Measurements from ENCODE around the gene CLIC4.
A peak's percentile ranks its signal among the peaks of the same experiment; 100 is the strongest.

The CLIC4 gene

DNA sequence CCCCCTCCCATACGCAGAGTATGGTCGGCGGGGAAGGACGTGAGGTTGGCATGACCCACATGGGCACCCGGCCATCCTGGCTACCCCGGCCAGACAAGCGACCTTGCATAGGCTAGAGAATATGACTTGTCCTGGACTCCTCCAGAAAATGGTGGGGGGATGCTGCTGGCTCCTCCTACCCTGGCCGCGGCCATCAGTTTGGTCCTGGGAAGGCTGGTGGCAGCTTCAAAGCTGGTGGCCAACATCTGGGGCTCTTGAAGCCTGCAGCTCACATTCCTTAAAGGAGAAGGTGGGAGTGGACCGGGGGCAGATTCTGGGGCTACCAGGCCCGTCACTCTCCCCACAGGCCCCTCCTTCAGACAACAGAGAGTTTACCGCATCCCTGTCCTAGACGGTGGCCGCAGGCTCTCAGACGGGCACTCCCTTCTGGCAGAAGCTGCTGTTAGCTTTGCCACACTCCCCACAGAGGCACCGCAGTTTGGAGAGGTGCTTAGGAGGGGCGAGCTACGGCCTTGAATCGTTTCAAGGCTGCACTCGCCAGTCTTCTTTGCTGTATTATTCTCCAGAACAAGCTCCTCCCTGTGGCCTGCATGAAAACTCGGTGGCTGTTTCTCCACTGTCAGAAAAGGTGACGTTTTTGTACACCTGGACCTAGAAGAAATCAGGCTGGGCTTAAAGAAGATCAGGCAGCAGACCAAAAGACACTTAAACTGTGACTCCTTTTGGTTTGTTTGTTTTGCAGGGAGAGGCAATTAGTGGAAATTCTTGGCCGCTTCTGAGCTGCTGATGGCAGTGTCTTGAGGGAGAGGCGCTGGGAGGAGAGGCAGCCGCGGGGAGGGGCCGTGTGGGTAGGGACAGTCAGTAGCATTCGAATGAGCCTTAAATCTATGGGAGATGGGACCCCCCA, 116.8 kb downstream of the CLIC4 start:
- no peak for DNase-seq

DNA sequence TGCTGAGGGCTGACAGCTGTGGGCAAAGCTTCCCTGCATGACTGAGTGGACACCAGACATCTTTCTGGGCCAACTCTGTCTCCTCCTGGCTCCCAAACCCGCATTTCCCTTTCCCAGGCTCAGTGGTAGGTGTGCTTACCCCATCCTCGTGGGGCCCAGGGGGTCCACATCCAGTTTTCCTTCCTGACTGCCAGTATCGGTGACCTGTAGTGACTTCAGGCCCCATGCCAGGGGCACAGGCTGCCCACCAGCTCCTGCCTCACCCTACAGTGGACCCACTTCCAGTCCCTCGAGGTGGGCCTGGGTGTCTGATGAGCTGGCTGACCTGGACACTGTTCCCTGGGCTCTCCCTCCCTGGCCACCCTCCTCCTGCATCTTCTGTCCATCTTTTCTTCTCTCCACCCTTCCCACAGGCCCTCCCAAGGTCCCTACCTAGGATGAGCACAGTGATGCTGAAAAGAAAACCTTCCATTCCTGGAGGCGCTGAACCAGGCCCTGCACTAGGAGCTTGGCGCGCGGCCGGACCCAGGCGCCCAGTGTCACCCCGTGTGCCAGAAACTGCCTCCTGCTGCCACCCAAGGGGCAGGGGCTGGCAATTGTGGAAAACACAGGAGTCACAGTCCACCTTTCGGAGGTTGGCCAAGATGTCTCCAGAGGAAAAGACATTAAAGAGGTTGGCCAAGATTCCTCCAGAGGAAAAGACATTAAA, 117.7 kb downstream of the CLIC4 start:
- no peak for DNase-seq

DNA sequence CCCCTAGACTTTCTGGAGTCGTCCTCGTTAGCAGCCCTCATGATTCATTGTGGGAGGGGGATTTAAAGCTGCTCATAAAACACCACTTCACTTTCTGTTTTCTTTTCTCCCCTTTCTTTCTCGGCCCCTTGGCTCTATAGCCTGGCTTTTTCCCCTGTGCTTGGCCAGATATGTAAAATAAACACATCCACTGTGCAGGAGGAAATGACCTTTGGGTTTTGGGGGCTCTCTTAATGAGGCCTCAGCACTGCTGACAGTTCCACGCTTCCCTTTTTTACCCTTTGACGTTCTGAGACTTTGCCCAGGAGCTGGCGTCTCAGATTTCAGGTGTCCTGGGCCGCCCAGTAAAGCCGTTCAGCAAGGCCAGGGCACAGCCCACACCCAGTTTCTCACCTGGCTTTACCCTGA, 119.1 kb downstream of the CLIC4 start:
- no peak for DNase-seq

DNA sequence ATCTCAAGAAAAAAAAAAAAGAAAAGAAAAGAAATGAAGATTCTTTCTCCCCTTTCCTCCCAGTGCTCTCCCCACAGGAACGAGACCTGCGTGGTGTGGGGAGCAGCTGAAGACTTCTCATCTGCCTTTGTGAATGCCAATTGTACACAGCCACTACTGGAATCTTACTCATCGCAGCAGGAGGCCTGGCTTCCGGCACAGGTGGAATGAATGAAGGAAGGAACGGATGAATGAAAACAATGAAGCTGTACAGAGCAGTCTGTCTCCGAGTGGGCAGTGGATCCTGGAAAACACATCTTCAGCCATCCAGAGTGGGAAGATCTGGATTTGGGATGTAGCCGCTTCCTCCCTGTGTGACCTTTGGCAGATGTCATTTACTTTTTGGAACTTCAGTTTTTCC, 119.9 kb downstream of the CLIC4 start:
- DNase-seq = no peak

DNA sequence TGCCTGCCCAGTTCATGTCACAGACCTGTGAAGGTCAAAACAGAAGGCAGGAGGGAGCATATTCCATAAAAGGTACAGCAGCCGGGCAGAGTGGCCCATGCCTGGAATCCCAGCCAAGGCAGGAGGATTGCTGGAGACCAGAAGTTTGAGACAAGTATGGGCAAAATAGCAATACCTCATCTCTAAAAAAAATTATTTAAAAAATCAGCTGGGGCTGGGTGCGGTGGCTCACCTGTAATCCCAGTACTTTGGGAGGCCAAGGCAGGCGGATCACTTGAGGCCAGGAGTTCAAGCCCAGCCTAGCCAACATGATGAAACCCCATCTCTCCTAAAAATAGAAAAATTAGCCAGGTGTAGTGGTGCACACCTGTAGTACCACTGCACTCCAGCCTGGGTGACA, 120.3 kb downstream of the CLIC4 start:
- no peak for DNase-seq

DNA sequence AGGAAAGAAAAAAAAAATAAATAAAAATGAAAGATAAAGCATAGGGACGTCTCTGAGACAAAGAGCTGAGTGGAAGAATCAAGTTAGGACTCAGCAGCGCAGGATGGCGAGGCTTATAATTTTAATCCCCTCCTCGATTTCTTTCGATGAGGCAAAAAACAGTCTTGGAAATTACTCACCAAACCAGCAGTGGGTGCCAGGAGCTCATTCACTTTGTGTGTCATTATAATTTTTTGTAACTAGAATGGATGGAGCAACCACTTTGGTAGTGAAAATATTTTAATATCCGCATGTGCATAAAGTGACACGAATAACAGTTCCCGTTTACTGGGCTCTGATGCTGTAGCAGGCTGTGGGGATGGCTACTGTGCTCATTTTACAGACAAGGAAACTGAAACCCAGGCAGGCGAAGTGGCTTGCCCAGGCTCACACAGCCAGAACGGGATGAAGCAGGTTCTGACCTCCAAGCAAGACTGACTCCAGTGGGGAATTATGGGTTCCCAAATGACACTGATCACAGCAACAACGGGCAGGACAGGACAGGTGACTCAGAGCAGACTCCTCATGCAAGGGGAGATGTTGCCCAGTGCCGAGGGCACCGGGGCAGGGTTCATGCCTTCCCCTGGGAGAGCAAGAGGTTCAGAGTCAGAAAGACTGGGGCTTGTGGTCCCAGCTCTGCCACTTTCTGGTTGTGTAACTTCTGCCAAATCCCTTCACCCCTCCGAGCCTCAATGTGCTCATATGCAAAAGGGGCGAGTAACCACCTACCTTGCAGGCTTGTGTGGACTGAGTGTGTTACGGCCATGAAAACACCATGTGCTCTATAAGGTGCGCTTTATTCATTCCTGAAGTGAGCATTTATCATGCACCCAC, 121.2 kb downstream of the CLIC4 start:
- no peak for DNase-seq

DNA sequence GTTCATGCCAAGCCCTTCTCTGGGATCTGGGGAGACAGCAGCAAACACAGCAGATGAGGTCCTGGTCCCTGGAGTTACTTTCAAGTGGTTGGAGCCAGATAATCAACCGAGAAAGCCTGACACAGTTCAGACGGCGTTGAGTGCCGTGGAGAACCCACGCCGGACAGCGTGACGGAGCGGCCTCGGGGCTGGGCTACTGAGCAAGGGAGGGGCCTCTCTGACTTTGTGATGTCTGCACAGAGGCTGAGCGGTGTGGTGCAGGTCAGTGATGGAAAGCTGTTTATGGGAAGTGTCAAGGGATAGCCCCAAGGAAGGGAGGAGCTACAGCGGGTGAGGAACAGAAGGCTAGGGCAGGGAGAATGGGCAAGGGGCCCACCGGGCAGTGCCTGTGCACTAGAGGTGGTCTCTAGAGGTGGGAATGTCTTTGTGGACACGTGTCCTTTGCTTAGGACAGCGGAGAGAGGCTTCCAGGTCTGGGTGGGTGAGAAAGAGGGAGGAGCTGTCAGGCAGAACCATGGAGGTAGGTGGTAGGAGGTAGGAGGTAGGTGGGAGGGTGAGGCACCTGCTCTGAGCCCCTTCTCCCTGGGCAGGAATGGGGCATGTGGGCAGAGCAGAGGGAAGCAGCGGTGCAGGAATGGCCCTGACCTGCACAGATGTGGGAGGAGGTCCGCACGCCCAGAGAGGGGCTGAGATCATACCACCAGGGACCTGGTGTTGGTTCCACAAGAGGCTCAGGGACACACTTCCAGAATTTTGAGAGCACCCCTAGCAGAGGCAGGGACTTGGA, 122.0 kb downstream of the CLIC4 start:
- no peak for DNase-seq

DNA sequence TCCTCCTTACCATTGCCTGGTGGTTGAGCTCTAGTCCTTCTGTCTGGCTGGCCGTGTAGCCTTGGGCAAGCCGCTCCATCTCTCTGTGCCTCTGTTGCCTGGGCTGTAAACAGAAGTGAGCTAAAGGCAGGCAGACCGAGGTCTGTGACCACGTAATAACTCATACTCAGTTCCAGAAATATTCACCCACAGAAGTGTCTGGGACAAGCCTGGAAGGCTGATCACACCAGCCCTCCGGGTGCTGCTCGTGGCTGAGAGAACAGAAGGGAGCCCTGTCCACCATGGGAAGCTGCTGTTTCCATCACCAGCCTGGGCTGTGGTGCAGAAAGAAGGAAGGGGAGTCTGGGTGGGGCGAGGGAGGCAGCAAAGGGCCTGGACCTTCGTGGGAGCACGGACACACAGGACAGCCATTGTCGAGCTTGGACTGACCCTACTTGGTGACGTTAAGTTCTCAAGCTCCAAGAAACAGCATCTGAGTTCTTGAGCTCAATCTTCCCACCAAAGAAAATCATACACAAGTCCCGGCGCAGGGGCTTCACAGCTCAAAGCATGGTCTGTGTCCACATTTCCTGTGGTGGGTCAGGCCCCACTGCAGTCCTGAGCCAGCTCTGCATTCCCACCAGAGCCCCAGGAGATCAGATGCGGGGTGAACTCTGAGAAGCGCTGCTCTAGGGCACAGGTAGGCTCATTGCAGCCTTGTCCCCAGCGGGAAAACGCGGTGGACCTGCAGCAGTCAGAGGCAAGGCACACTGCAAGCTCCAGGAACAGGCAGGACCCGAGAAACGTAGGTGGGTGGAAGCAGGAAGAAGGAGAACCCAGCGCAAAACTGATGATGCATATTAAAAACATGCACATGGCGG, 123.0 kb downstream of the CLIC4 start:
- DNase-seq = no peak

DNA sequence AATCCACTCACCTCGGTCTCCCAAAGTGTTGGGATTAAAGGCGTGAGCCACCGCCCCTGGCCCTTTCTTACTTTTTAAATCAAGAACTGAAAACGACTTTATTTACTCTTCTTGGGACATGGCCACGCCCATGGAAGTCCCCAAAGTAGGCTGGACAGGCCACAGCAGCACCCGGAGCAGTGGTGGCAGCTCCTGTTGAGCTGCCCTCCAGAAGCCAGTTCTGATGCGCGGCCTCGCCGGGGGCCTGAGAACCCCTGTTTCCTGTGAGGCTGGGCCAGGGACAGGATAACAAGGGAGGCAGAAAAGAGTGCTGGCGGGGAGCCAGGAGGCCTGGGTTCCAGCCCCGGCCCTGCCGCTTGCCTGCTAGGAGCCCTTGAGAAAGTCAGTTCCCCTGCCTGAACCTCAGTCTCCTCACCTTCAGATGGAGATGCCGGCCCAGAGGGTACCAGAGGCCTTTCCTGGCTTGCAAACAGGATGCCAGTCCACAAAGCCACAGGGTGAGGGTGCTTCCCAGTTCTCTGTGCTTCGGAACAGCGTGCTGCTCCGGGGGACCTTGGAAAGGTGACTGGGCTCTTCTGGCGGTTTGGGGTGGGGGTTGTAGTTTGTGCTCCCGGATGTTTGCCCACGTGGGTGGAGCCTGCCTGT, 125.4 kb downstream of the CLIC4 start:
- no peak for DNase-seq

DNA sequence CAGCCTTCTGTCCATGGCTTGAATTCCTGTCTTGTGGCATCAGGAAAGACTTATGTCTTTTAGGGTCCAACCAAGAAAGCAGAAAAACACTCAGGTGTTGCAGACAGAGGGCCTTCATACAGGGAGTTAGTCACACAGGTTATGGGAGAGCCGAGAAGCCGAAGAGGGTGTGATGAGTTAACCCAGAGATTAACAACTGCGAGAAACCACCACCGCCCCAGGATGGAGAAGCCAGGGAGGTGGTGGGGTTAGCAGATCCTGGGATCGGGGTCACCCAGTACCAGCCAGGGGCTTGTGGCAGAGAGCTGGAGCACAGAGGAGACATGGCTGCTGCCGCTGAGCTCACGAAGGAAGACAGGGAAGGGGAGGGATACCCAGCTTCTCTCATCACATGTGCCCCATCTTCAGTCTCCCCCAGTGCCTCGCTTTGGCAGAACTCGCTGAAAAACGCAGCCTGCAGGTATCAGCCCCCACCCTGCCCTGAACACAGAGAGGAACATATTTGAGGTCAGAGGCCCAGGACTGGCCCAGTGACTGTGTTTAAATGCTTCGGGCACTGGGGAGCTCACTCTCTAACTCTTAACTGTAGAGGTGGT, 126.2 kb downstream of the CLIC4 start:
- DNase-seq = no peak

DNA sequence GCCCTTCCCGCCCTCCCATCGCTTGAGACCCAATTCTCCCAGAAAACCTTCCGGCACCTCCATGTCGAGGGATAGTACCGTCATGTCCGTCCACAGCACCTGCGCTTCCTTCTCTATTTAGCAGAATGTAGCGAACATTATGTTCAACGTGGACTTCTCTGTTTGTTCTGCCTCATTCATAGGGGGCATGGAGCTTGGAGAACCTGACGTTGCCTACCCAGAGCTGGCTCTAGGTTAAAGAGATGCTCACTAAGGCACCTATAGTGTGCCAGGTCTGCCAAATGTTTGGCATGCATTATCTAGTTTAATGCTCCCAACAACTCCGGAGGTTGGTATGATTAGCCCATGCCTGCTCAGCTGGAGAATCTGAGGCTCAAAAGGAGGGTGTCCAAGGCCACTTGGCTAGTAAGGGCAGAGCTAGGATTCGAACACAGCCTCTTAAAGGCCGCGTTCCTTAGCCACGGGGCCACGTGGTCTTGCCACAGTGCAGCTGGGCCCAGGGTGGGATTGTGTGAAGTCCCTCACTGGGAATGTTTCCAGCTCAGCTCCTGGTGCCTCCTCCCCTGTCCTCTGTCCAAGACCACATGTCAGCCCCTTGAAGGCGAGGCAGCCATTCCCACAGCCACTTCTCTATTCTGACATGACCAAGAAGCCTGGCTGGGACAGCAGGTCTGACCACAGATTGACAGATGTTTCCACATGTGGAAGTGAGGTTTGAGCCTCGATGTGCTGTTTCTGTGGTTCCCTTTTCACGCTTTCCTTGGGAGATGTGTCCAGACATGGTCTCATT, 127.0 kb downstream of the CLIC4 start:
- peak; percentile 63 for DNase-seq

DNA sequence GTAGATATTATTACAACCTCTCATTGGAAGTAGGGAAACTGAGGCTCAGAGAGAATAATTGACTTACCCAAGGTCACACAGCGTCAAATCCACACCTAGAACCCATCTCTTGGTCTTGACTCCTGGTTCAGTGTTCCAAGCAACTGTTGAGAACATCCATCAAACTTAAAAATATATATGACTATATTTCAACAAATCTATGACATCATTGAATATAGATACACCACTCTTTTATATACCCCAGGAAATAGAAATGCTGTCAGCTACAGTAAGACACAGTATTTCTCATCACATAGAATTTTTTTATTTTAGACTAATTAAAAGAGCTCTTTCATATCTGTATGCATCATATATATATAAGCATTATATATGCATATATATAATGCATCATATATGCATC, 127.9 kb downstream of the CLIC4 start:
- no peak for DNase-seq

DNA sequence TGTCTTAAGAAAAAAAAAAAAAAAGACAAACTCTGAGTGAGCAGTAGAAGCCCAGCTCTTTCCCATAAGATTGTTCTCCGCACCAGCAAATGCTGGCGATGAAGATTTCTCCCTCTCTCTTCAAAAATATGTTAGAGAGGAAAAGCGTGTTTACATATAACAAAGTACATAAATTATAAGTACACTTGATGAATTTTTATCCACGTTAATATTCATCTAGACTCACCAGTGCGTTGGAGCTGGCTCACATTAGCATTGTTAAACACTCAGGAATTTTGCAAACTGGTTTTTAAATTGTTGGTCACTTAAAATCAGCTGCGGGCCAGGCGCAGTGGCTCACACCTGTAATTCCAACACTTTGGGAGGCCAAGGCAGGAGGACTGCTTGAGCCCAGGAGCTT, 128.8 kb downstream of the CLIC4 start:
- no peak for DNase-seq

DNA sequence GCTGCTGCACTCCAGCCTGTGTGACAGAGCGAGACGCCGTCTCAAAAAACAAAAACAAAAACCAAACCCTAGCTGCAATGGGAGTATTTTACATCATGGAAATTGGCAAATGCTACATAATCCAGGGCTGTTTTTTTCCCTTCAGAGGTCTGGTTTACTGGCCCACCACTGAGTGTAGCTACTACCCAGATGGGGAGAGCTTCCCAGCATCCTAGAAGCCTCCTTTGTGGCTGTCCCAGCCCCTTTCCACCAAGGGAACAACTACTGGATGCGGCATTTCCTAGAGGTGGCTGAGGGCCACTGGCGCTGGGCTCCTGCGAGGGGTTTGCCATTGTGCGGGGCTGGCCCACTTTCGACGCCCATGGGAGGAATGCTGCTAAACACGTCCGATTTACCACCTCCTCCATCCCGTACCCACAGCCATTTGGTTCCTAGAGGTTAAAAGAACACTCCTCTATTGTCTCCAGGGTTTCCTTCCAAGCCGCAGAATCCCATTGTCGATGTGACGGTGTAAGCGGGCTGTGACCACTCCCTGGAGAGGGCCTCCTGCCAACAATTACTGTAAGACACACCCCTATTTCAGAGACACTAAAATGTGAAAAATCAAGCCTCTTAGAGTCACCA, 129.5 kb downstream of the CLIC4 start:
- no peak for DNase-seq

DNA sequence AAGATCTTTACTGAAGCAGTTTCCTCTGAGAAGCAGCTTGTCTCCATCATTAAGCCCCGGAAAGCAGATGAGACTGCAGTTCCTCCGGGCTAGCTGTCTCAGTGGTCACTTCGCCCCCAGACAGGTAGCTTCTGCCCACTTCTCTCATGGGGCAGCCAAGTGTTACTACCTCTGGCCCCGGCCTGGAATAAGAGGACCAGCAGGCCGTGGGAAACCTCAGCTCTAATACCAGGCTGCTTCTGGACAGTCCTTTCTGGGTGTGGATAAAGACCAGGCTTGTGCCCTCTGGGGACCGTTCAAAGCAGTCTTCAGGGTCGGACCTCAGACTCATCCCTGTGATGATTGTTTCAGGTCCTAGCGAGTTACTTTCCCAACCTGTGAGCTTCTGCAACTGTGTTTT, 130.0 kb downstream of the CLIC4 start:
- no peak for DNase-seq

DNA sequence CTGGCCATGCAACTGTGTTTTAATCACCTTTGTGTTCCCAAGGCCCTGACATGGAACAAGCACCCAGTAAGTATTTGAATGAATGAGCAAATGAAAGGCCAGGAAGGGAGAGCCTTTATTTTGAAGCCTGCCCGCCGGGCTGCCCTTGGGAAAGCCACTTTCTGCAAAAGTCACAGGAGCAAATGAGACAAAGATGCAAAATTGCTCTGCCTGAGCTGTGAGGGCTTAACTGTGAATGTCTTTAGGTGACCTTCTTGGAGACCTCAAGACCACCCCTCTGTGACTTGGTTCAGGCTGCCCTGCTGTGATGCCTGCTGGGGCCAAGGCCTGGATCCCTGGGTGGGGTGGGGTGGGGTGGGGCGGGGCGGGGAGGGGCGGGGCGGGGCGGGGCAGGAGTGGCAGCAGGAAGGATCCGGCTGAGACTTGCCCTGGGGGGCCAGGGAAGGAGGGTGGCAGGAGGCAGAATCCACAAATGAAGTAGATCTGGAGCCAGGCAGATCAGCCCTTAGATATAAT, 130.8 kb downstream of the CLIC4 start:
- no peak for DNase-seq

DNA sequence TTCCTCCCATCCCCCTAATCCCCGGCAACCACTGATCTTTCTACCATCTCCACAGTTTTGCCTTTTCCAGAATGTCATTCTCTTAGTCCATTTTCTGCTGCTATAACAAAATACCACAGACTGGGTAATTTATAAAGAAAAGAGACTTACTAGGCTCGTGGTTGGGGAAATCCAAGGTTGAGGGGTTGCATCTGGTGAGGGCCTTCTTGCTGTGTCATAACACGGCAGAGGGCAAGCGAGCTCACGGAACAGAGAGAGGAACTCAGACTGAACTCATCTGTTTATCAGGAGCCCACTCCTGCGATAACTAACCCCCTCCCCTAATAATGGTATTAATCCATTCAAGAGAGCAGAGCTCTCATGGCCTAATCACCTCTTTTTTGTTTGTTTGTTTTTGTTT, 132.8 kb downstream of the CLIC4 start:
- no peak for DNase-seq

DNA sequence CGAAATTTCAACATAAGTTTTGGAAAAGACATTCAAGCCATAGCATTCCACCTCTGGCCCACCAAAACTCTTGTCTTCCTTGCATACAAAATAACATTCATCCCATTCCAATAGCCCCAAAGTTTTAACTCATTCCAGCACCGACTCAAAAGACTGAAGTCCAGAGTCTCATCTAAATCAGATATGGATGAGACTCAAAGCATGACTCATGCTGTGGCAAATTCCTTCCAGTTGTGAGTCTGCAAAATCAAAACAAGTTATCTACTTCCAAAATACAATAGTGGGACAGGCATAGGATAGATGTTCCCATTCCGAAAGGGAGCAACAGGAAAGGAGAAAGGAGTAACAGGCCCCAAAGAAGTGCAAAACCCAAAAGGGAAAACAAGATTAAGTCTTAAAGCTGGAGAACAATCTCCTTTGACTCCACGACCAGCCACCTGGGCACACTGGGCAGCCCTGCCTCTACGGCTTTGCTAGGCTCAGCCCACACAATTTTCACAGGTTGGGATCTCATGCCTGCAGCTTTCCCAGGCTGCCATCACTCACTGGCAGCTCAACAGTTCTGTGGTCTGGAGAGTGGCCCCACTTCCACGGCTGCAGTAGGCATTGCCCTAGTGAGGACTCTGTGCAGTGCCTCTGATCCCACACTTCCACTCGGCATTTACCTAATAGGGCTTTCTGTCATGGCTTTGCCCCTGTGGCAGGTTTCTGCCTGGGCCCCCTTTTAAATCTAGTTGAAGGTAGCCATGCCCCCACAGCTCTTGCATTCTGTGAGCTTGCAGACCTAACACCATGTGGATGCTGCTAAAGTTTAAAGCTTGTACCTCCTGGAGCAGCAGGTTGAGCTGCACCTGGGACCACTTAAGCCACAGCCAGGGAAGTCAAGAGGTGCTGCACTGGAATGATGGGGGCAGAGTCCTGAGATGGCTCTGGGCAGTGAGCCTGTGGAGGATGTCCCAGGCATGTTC, 133.8 kb downstream of the CLIC4 start:
- DNase-seq = peak; percentile 14

All from OCI-M1 (cell line).